Smooth muscle cell (in vitro differentiated cells): ENCODE results near the gene HDAC8. TPM values are rescaled to one million over a fixed set of nuclear protein-coding genes. Genes with fewer than 3 reads are reported as not detected.

ENCODE experiments used
- DNase-seq: peaks from one replicate; lab custom pipeline; 2025; ENCODE audit not compliant: unreplicated experiment; lab: John Stamatoyannopoulos, UW
- H2AFZ ChIP-seq: fragments of 200-600 bp; sonication (generic); 2 replicates; pipeline ENCODE4 v1.6.0; 2016; ENCODE audit warnings: antibody characterized with exemption, low read depth, mild to moderate bottlenecking
- H3F3A ChIP-seq: fragments of 200-600 bp; sonication (generic); 2 replicates; pipeline ENCODE4 v1.6.0; 2017; ENCODE audit warnings: antibody characterized with exemption, low read depth
- H3K27ac ChIP-seq: fragments of 200-600 bp; sonication (generic); 2 replicates; pipeline ENCODE4 v1.5.1; 2016; ENCODE audit warnings: low read depth, mild to moderate bottlenecking
- H3K27me3 ChIP-seq: fragments of 200-600 bp; sonication (generic); 2 replicates; pipeline ENCODE4 v1.6.1; 2016; ENCODE audit warnings: low read depth, mild to moderate bottlenecking
- H3K36me3 ChIP-seq: fragments of 200-600 bp; sonication (generic); 2 replicates; pipeline ENCODE4 v1.5.1; 2016; ENCODE audit warnings: low read depth
- H3K4me1 ChIP-seq: fragments of 200-600 bp; sonication (generic); 2 replicates; pipeline ENCODE4 v1.5.1; 2016; ENCODE audit warnings: low read depth
- H3K4me2 ChIP-seq: fragments of 200-600 bp; sonication (generic); 2 replicates; pipeline ENCODE4 v1.6.0; 2016; ENCODE audit warnings: mild to moderate bottlenecking
- H3K4me3 ChIP-seq: fragments of 200-600 bp; sonication (generic); 2 replicates; pipeline ENCODE4 v1.5.1; 2016; ENCODE audit warnings: mild to moderate bottlenecking
- H3K79me2 ChIP-seq: fragments of 200-600 bp; sonication (generic); 2 replicates; pipeline ENCODE4 v1.6.0; 2016; ENCODE audit warnings: low read depth, mild to moderate bottlenecking
- H3K9ac ChIP-seq: fragments of 200-600 bp; sonication (generic); 2 replicates; pipeline ENCODE4 v1.6.0; 2016; ENCODE audit warnings: low read depth
- H3K9me3 ChIP-seq: fragments of 200-600 bp; sonication (generic); replicated peaks from 2 replicates; pipeline ENCODE4 v1.5.1; 2016; ENCODE audit warnings: low read depth
- H4K20me1 ChIP-seq: fragments of 200-600 bp; sonication (generic); 2 replicates; pipeline ENCODE4 v1.6.0; 2016; ENCODE audit warnings: low read depth
- CTCF ChIP-seq: fragments of 200-600 bp; sonication (generic); IDR thresholded peaks from 2 replicates; pipeline ENCODE4 v1.5.1; 2017; ENCODE audit warnings: borderline replicate concordance, mild to moderate bottlenecking, antibody characterized with exemption; ENCODE audit not compliant: insufficient read depth, poor library complexity, severe bottlenecking
- WGBS: methylation state at CpG from one replicate; pipeline ENCODE4 v1.1.7; 2016; ENCODE audit warnings: low lambda C conversion rate; 5-methylcytosine and 5-hydroxymethylcytosine counted together
- polyA plus RNA-seq: library from polyadenylated mRNA; unstranded; fragments of >200 nt; fragmentation: Nextera tagmentation; extraction: Ambion mirVana; gene quantifications from 2 replicates; pipeline ENCODE4 v1.2.1, GENCODE V29; 2016
- total RNA-seq: library from RNA; depleted of rRNA; stranded (reverse); fragments of >200 nt; gene quantifications from 2 replicates; pipeline ENCODE4 v1.2.3, GENCODE V29; 2014

HDAC8 gene
- total and polyA plus RNA-seq, 2 experiments from 2014 or later, result 23.1 to 40.7 TPM

GRCh38 chrX:72368796-72369195, 203.8 kb downstream of the HDAC8 start:
- H3K27ac ChIP-seq, result no peak overlapping the region
- no peaks in the 10 kb centered on the region for H4K20me1 ChIP-seq
- no peaks in the 10 kb centered on the region for H3K4me1 ChIP-seq
- no peak for TF ChIP-seq CTCF
- H3K4me3 ChIP-seq, result no peak overlapping the region
- no peaks in the 10 kb centered on the region for H3K27me3 ChIP-seq
- H3F3A ChIP-seq, result no peaks in the 10 kb centered on the region
- WGBS, result 71% methylated on average over 8 of the region's 8 CpGs
- H3K9me3 ChIP-seq, result no peaks in the 10 kb centered on the region
- no peak overlapping the region for H2AFZ ChIP-seq
- H3K9ac ChIP-seq, result no peak overlapping the region
- DNase-seq, result no peak
- no peaks in the 10 kb centered on the region for H3K36me3 ChIP-seq
- H3K79me2 ChIP-seq, result no peaks in the 10 kb centered on the region
- no peak overlapping the region for H3K4me2 ChIP-seq

GRCh38 chrX:72367516-72367915, 205.1 kb downstream of the HDAC8 start:
- Histone ChIP-seq H3K27ac (no peak overlapping the region), H3K9me3 (no peaks in the 10 kb centered on the region), H3K36me3 (no peaks in the 10 kb centered on the region), H2AFZ (no peak overlapping the region), H3F3A (no peaks in the 10 kb centered on the region), H3K4me1 (no peaks in the 10 kb centered on the region), H3K9ac (no peak overlapping the region), H3K27me3 (no peaks in the 10 kb centered on the region), H3K4me2 (no peak overlapping the region), H3K79me2 (no peaks in the 10 kb centered on the region), H3K4me3 (no peak overlapping the region), H4K20me1 (no peaks in the 10 kb centered on the region)
- DNase-seq, result no peak
- WGBS, result 97% methylated on average over 1 of the region's 1 CpG
- no peak for TF ChIP-seq CTCF

- no peak for TF ChIP-seq CTCF
- no peaks in the 10 kb centered on the region for H3K4me1 ChIP-seq
- H3K9ac ChIP-seq, result no peak overlapping the region
- no peaks in the 10 kb centered on the region for H3F3A ChIP-seq
- no peaks in the 10 kb centered on the region for H3K27me3 ChIP-seq
- H3K36me3 ChIP-seq, result no peaks in the 10 kb centered on the region
- no peaks in the 10 kb centered on the region for H4K20me1 ChIP-seq
- no peak overlapping the region for H2AFZ ChIP-seq
- H3K27ac ChIP-seq, result no peak overlapping the region
- no peaks in the 10 kb centered on the region for H3K79me2 ChIP-seq
- 76% methylated on average over 10 of the region's 10 CpGs for WGBS
- no peak for DNase-seq
- no peaks in the 10 kb centered on the region for H3K9me3 ChIP-seq
- no peak overlapping the region for H3K4me3 ChIP-seq
- H3K4me2 ChIP-seq, result no peak overlapping the region
Observed at GRCh38 chrX:72366701-72367454, 205.8 kb downstream of the HDAC8 start.

GRCh38 chrX:72366178-72366577, 206.5 kb downstream of the HDAC8 start:
- WGBS, result 78% methylated on average over 4 of the region's 4 CpGs
- no peak for TF ChIP-seq CTCF

More at GRCh38 chrX:72366178-72366577, 206.5 kb downstream of the HDAC8 start:
- no peaks in the 10 kb centered on the region for H3K4me1 ChIP-seq
- H3K27me3 ChIP-seq, result no peaks in the 10 kb centered on the region
- no peaks in the 10 kb centered on the region for H3K36me3 ChIP-seq
- H3K27ac ChIP-seq, result no peak overlapping the region
- H4K20me1 ChIP-seq, result no peaks in the 10 kb centered on the region
- H3K9ac ChIP-seq, result no peak overlapping the region
- no peak overlapping the region for H3K4me2 ChIP-seq
- H3F3A ChIP-seq, result no peaks in the 10 kb centered on the region
- H3K4me3 ChIP-seq, result no peak overlapping the region
- no peaks in the 10 kb centered on the region for H3K79me2 ChIP-seq
- H3K9me3 ChIP-seq, result no peaks in the 10 kb centered on the region
- no peak for DNase-seq
- no peak overlapping the region for H2AFZ ChIP-seq
